Measurements from ENCODE around the gene SLC2A1.
A peak's percentile ranks its signal among the peaks of the same experiment; 100 is the strongest.

DNA sequence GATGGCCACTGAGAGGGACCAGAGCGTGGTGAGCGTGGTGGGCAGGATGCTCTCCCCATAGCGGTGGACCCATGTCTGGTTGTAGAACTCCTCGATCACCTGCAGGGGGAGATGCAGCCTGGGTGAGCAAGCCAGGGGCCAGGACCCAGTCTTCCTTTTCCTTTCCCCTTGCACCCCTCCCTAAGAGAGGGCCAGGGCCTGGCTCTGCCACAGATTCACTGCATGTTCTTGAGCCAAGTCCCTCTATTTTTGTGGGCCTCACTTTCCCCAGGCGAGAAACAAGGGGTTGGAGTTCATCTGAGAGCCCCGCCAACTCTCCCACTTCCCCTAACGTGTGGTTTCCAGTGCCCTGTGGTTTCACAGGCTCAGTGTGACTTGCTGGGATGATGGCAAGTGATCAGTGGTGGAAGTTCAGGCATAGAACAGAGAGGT lies 27.5 kb downstream of the SLC2A1 start:
- TF ChIP-seq, protein P1, sequence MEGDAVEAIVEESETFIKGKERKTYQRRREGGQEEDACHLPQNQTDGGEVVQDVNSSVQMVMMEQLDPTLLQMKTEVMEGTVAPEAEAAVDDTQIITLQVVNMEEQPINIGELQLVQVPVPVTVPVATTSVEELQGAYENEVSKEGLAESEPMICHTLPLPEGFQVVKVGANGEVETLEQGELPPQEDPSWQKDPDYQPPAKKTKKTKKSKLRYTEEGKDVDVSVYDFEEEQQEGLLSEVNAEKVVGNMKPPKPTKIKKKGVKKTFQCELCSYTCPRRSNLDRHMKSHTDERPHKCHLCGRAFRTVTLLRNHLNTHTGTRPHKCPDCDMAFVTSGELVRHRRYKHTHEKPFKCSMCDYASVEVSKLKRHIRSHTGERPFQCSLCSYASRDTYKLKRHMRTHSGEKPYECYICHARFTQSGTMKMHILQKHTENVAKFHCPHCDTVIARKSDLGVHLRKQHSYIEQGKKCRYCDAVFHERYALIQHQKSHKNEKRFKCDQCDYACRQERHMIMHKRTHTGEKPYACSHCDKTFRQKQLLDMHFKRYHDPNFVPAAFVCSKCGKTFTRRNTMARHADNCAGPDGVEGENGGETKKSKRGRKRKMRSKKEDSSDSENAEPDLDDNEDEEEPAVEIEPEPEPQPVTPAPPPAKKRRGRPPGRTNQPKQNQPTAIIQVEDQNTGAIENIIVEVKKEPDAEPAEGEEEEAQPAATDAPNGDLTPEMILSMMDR (IDR thresholded peaks at IDR 0.05 in 8 of 11, conservative IDR thresholded peaks at IDR 0.05 in 3 of 11), result peak; percentile 54 to 81 (median 70)
- peak in 1 of 3 donors; percentile 6 for TF ChIP-seq POLR2A (IDR thresholded peaks at IDR 0.05)
